SU-DHL-6 (cell line): Measurements from ENCODE around the gene NOL3.

Experiments
- CTCF ChIP-seq: fragments of 200-600 bp; sonication (generic); IDR thresholded peaks from one replicate; pipeline ENCODE4 v1.5.1; 2017; ENCODE audit warnings: antibody characterized with exemption, mild to moderate bottlenecking, low read length, moderate library complexity; ENCODE audit not compliant: insufficient read depth, poor library complexity, severe bottlenecking
- EZH2phosphoT487 ChIP-seq: fragments of 200-600 bp; sonication (generic), shearing (Covaris generic); conservative IDR thresholded peaks from 2 replicates; pipeline ENCODE4 v1.6.1; 2018; ENCODE audit warnings: mild to moderate bottlenecking, antibody characterized with exemption, low read length, moderate library complexity, mixed read lengths

DNA sequence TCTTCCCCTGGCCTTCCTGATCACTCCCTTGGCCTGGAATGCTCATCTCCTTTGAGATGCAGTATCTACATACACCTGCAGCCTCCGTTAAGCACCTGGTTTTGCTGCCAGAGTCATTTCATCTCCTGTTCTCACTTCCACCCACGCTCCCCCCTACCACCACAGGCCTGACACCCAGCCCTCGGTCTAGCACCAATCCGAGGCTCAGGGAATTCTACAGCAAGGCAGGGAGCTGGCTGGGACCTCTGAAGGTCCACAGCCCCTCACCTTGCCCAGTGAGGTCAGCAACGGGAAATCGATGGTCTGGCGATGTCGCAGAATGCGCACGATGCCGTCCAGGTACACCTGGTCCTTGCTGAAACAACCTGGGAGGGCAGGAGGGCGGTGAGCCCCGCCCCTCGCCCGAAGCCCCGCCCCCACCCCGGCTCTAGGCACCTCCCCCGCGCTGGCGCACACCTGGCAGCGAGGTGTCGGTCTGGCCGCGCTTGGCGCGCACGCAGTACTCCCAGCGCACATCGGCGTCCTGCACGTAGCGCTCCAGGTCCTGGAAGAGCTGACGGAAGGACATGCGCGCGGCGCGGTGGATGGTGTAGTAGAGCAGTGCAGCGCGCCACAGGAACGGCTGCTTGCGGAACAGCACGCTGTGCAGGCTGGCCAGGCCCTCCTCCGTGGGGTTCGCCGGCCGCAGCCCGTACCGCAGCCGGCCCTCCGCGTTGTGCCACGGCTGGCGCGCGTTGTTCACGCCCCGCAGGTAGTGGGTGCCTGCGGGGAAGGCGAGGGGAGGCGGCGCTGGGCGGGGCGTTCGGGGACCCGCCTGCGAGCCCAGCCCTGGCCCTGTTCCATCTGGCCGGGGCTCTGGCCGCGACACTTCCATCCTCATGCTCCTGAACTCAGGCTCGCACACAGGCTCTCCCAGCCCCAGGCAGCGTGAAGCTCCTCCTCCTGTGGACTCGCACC, 7.7 kb downstream of the NOL3 start:
- no peak for TF ChIP-seq CTCF
- TF ChIP-seq EZH2phosphoT487, result no peak
